Kidney (tissue), 14 donors: Measurements from ENCODE around the gene CYP4F8. TPM values are rescaled to one million over a fixed set of nuclear protein-coding genes. Genes with fewer than 3 reads are reported as not detected.
A peak's percentile ranks its signal among the peaks of the same experiment; 100 is the strongest.

Experiments used
- DNase-seq, 5 donors: peaks; one replicate each; pipeline ENCODE4 v3.0.0-alpha.2; 2013 to 2020
- FAIRE-seq: peaks from 2 replicates; lab custom pipeline; 2012; peaks lifted over from hg19 to GRCh38; lab: Jason Lieb, UNC
- H3K27ac ChIP-seq, 2 donors: one replicate each; pipeline ENCODE4 v1.7.0; 2013; ENCODE audit warnings: low read depth in 2 of 2, low read length in 2 of 2, inconsistent platforms in 1 of 2
- H3K27me3 ChIP-seq: one replicate; pipeline ENCODE4 v1.7.1; 2013; ENCODE audit warnings: low read length, inconsistent platforms; ENCODE audit not compliant: control insufficient read depth, insufficient read depth
- H3K36me3 ChIP-seq, 3 donors: one replicate each; pipeline versions ENCODE4 v1.7.0 to v1.7.1; 2013; ENCODE audit warnings: low read length in 3 of 3, control low read depth in 1 of 3, inconsistent platforms in 1 of 3; ENCODE audit not compliant: insufficient read depth in 3 of 3, control insufficient read depth in 2 of 3
- H3K4me1 ChIP-seq, 3 donors: one replicate each; pipeline versions ENCODE4 v1.7.0 to v1.7.1; 2013; ENCODE audit warnings: low read length in 3 of 3, inconsistent platforms in 1 of 3, low read depth in 1 of 3; ENCODE audit not compliant: control insufficient read depth in 2 of 3, insufficient read depth in 2 of 3
- H3K4me3 ChIP-seq, 3 donors: one replicate each; pipeline versions ENCODE4 v1.7.0 to v1.8.1; 2013; ENCODE audit warnings: low read length in 3 of 3, control low read depth in 1 of 3, inconsistent platforms in 1 of 3
- H3K9ac ChIP-seq, 3 donors: one replicate each; pipeline versions ENCODE4 v1.7.0 to v1.7.1; 2013; ENCODE audit warnings: low read length in 3 of 3, control low read depth in 1 of 3, inconsistent platforms in 1 of 3
- H3K9me3 ChIP-seq, 3 donors: one replicate each; pipeline versions ENCODE4 v1.7.0 to v1.7.1; 2013; ENCODE audit warnings: low read length in 3 of 3, control low read depth in 1 of 3, inconsistent platforms in 1 of 3; ENCODE audit not compliant: control insufficient read depth in 2 of 3, insufficient read depth in 1 of 3
- intact Hi-C: fragments of 100-400 bp; cut with DNase I; formaldehyde crosslinking; loops from one replicate; pipeline ENCODE4 v1.11.1; 2022
- polyA plus RNA-seq: library from polyadenylated mRNA; stranded (reverse); fragments of 350-450 nt; fragmentation: Illumina TruSeq; extraction: RNeasy Lipid Tissue Mini Kit (QIAGEN cat#74804); gene quantifications from one replicate; pipeline ENCODE4 v1.2.3, GENCODE V29; 2014; ENCODE audit warnings: low read depth, low replicate concordance; ENCODE audit not compliant: insufficient read depth
- total RNA-seq: library from RNA; stranded (reverse); fragmentation: NEBNext Ultra II Directional; extraction: Animal tissue kit (Norgen Biotek cat#: 25700); gene quantifications from one replicate; pipeline ENCODE4 v1.2.1, GENCODE V29; 2021
- TF ChIP-seq, protein P1 (sequence below): IDR thresholded peaks from 3 replicates; pipeline ENCODE4 v1.5.1; 2012; ENCODE audit warnings: mild to moderate bottlenecking, moderate library complexity, borderline replicate concordance; ENCODE audit not compliant: insufficient read depth; ENCODE audit errors: extremely low read depth
- donor health status: control.
- donor health status: control.
- donor health status: control.
- donor health status: control.
- donor health status: control.
- donor health status: DM: yes; HTN: yes; CAD: no.
- donor health status: Normal renal cell carcinoma (clear cell type).

CYP4F8 gene
- total and polyA plus RNA-seq, 2 donors from 2014 or later, result not detected

DNA sequence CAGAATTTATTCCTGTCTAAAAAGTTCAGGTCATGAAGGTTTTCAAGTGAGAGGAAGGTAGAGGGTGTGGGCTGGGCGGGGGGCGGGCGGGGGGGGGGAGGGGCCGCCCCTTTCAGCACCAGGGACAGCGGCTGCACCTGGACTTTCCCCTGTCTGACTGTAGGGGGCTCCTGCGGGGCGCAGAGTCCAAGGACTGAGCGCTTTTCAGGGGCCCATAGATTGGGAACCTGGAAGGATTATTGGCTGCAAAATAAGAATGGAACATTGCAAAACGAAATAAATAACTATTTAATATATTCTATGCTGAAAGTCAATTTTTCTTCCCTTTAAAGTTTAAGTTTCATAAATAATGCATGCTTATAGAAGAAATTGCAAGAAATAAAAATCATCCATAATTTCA, 16.8 kb downstream of the CYP4F8 start:
- TF ChIP-seq, protein P1, sequence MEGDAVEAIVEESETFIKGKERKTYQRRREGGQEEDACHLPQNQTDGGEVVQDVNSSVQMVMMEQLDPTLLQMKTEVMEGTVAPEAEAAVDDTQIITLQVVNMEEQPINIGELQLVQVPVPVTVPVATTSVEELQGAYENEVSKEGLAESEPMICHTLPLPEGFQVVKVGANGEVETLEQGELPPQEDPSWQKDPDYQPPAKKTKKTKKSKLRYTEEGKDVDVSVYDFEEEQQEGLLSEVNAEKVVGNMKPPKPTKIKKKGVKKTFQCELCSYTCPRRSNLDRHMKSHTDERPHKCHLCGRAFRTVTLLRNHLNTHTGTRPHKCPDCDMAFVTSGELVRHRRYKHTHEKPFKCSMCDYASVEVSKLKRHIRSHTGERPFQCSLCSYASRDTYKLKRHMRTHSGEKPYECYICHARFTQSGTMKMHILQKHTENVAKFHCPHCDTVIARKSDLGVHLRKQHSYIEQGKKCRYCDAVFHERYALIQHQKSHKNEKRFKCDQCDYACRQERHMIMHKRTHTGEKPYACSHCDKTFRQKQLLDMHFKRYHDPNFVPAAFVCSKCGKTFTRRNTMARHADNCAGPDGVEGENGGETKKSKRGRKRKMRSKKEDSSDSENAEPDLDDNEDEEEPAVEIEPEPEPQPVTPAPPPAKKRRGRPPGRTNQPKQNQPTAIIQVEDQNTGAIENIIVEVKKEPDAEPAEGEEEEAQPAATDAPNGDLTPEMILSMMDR, result peak; percentile 47
- Histone ChIP-seq H3K9me3 (no peaks in the 10 kb centered on the region), H3K4me3 (no peak overlapping the region), H3K36me3 (no peaks in the 10 kb centered on the region), H3K4me1 (peaks cover 0 to 2% (median 0%) of the 10 kb centered on the region in 3 donors), H3K9ac (no peak overlapping the region), H3K27ac (no peak overlapping the region), H3K27me3 (no peaks in the 10 kb centered on the region)
- intact Hi-C loops, result no loop called here
- peak in 2 of 5 donors; percentile 3 to 36 for DNase-seq
- FAIRE-seq, result no peak

- Histone ChIP-seq H3K4me1 (peaks cover 0 to 2% (median 0%) of the 10 kb centered on the region in 3 donors), H3K27ac (no peak overlapping the region), H3K4me3 (no peak overlapping the region), H3K36me3 (no peaks in the 10 kb centered on the region), H3K9me3 (no peaks in the 10 kb centered on the region), H3K27me3 (no peaks in the 10 kb centered on the region), H3K9ac (no peak overlapping the region)
- DNase-seq (no peak), FAIRE-seq (no peak)
- intact Hi-C loops, result no loop called here
- TF ChIP-seq, protein P1, result no peak
Measured at GRCh38 chr19:15633082-15633835, 18.2 kb downstream of the CYP4F8 start.

- Histone ChIP-seq H3K9ac (no peak overlapping the region), H3K36me3 (no peaks in the 10 kb centered on the region), H3K27me3 (no peaks in the 10 kb centered on the region), H3K27ac (no peak overlapping the region), H3K4me1 (peaks cover 0 to under 1% (median 0%) of the 10 kb centered on the region in 3 donors), H3K9me3 (no peaks in the 10 kb centered on the region), H3K4me3 (no peak overlapping the region)
- FAIRE-seq, result no peak
- intact Hi-C loops, result no loop called here
- TF ChIP-seq, protein P1, result no peak
- no peak for DNase-seq
Measured at GRCh38 chr19:15634105-15634504, 19.1 kb downstream of the CYP4F8 start.
